T-cell (primary cell): ENCODE results near the gene TUBA4A. TPM values are rescaled to one million over a fixed set of nuclear protein-coding genes. Genes with fewer than 3 reads are reported as not detected.
"Not testable (repeated sequence)": the region's sequence is repeated elsewhere in the genome, so short reads cannot be mapped to it uniquely, and the experiment has no call there.

Experiments
- ATAC-seq, 4 experiments: fragments of 200-7000 bp in 3 of 4; fragments of 150-1000 bp in 1 of 4; cut with Tn5 transposase; replicated peaks in 1 of 4; 1 replicate in 3 of 4; 2 replicates in 1 of 4; pipeline ENCODE4 v1.10.0; 2021; ENCODE audit warnings: moderate library complexity in 3 of 4, mild to moderate bottlenecking in 2 of 4, moderate number of reproducible peaks in 1 of 4
- CTCF ChIA-PET, 2 donors: fragments of 300-600 bp; sonication (Branson Sonifier 250); formaldehyde crosslinking; loops; one replicate each; lab custom pipeline; 2022; ENCODE audit warnings: antibody characterized with exemption in 2 of 2; lab: Charles Lee
- POLR2A ChIA-PET, 2 donors: fragments of 300-600 bp; sonication (Branson Sonifier 250); formaldehyde crosslinking; loops; one replicate each; lab custom pipeline; 2022; ENCODE audit warnings: antibody characterized with exemption in 2 of 2; lab: Charles Lee
- DNase-seq, 35 experiments: peaks; one replicate each; pipeline versions ENCODE4 v3.0.0 to v3.0.0-alpha.2; 2013 to 2023
- H3K27ac ChIP-seq: one replicate; pipeline ENCODE4 v1.5.1; 2013; ENCODE audit warnings: low read length
- H3K27me3 ChIP-seq, 2 experiments: replicated peaks in 1 of 2; 1 replicate in 1 of 2; 2 replicates in 1 of 2; pipeline versions ENCODE4 v1.6.1 to v1.7.0; 2013; ENCODE audit warnings: low read length in 1 of 2, mixed read lengths in 1 of 2; ENCODE audit not compliant: control insufficient read depth in 2 of 2, insufficient read depth in 2 of 2; ENCODE audit errors: extremely low read depth in 1 of 2
- H3K36me3 ChIP-seq, 2 donors: 1 replicate in 1 of 2; 2 replicates in 1 of 2; pipeline versions ENCODE4 v1.6.1 to v1.7.0; 2013; ENCODE audit warnings: low read length in 1 of 2; ENCODE audit not compliant: control insufficient read depth in 2 of 2, insufficient read depth in 1 of 2; ENCODE audit errors: extremely low read depth in 1 of 2
- H3K4me1 ChIP-seq, 2 experiments: 1 replicate in 1 of 2; 2 replicates in 1 of 2; pipeline versions ENCODE4 v1.6.1 to v1.7.0; 2013; ENCODE audit warnings: low read length in 2 of 2, mixed read lengths in 1 of 2; ENCODE audit not compliant: insufficient read depth in 2 of 2, control insufficient read depth in 1 of 2; ENCODE audit errors: extremely low read depth in 1 of 2
- H3K4me3 ChIP-seq, 2 donors: 1 replicate in 1 of 2; 2 replicates in 1 of 2; pipeline versions ENCODE4 v1.5.1 to v1.7.0; 2013; ENCODE audit warnings: mild to moderate bottlenecking in 2 of 2, low read length in 1 of 2, moderate library complexity in 1 of 2; ENCODE audit not compliant: control insufficient read depth in 1 of 2; ENCODE audit errors: extremely low read depth in 1 of 2
- H3K9me3 ChIP-seq: 2 replicates; pipeline ENCODE4 v1.7.0; 2013
- H3K27ac Mint-ChIP-seq, 2 donors: one replicate each; pipeline ENCODE4 v1.8.0; 2020 to 2021; ENCODE audit warnings: mild to moderate bottlenecking in 2 of 2, mixed read lengths in 2 of 2
- H3K27me3 Mint-ChIP-seq, 2 donors: one replicate each; pipeline ENCODE4 v1.8.0; 2021 to 2022; ENCODE audit warnings: mixed read lengths in 2 of 2
- H3K36me3 Mint-ChIP-seq: one replicate; pipeline ENCODE4 v1.8.0; 2021; ENCODE audit warnings: mixed read lengths
- H3K4me1 Mint-ChIP-seq, 3 donors: one replicate each; pipeline ENCODE4 v1.8.0; 2020 to 2022; ENCODE audit warnings: mixed read lengths in 3 of 3, mild to moderate bottlenecking in 1 of 3
- H3K4me3 Mint-ChIP-seq, 3 donors: one replicate each; pipeline ENCODE4 v1.8.0; 2020 to 2022; ENCODE audit warnings: mild to moderate bottlenecking in 3 of 3, mixed read lengths in 3 of 3, moderate library complexity in 3 of 3
- H3K9me3 Mint-ChIP-seq, 3 donors: one replicate each; pipeline ENCODE4 v1.8.0; 2020 to 2022; ENCODE audit warnings: mixed read lengths in 3 of 3
- WGBS: methylation state at CpG from one replicate; pipeline ENCODE4 v1.1.5; 2013; ENCODE audit warnings: missing lambda C conversion rate; ENCODE audit not compliant: insufficient coverage; 5-methylcytosine and 5-hydroxymethylcytosine counted together
- total RNA-seq, 35 experiments: library from RNA in 6 of 35; stranded (reverse) in 6 of 35; fragments of 120-200 nt in 1 of 35; gene quantifications; one replicate each; pipeline versions ENCODE4 v1.2.1 to v1.2.4 and lab custom pipeline; 2013 to 2026

TUBA4A gene
- total RNA-seq, 5 donors from 2014 or later (not counting 1 experiment from before 2014, with no cell fraction given) = 108 to 196 (median 121) TPM

DNA sequence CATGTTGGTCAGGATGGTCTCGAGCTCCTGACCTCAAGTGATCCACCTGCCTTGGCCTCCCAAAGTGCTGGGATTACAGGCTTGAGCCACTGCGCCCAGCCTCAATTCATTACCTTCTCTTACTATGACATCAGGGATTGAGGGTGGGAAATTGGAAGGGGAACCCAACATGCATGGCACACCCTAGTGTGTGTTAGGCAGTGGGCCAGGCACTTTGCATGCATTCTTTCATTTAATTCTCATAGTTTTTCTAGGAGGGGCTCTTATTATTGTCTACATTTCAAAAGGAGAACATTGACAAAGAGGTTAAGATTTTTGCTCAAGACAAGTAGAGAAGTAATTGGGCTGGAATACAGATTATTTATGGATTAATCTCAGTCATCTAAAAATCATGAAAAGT is 14.6 kb upstream of the TUBA4A start:
- H3K9me3 ChIP-seq = no peaks in the 10 kb centered on the region
- H3K27ac ChIP-seq = no peak overlapping the region
- no peaks in the 10 kb centered on the region for H3K4me1 ChIP-seq
- ChIA-PET POLR2A (no interaction called here), CTCF (interaction anchor here in 1 of 2 donors (0.7 kb wide), 1 partner anchor 8 kb away, joined by 13 read pairs; no protein-coding TSS in a partner anchor)
- Mint-ChIP-seq H3K27me3 (no peaks in the 10 kb centered on the region), H3K27ac (no peak overlapping the region), H3K36me3 (no peaks in the 10 kb centered on the region), H3K9me3 (no peaks in the 10 kb centered on the region), H3K4me1 (no peaks in the 10 kb centered on the region), H3K4me3 (no peak overlapping the region)
- no peak for ATAC-seq
- WGBS = no CpG with 5 or more reads among the region's 2 CpGs
- peaks cover 0 to 16% of the 10 kb centered on the region in 2 experiments for H3K27me3 ChIP-seq
- H3K4me3 ChIP-seq = no peak overlapping the region
- H3K36me3 ChIP-seq = no peaks in the 10 kb centered on the region
- no peak for DNase-seq

DNA sequence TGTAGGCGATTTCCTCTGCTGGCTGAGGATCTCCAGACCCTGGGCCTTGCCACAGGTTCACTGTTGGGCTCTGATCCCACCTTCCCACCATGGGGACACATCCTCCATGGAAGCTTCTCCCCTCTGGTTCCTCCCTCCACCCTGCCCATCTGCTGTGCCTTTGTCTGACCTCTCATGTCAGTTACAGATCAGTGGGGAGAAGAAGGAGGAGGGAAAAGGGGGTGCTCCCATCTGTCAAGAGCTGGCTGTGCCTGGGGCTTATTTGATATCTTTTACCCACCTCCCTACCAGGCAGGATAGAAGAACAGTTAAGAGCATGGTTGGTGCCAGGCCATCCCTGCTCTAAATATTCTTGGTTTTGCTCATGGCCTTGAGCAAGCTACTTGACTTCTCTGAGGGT is 13.2 kb upstream of the TUBA4A start:
- no CpG with 5 or more reads among the region's 1 CpG for WGBS
- H3K27ac ChIP-seq = no peak overlapping the region
- no peaks in the 10 kb centered on the region for H3K9me3 ChIP-seq
- Mint-ChIP-seq H3K4me3 (no peak overlapping the region), H3K9me3 (no peaks in the 10 kb centered on the region), H3K27me3 (no peaks in the 10 kb centered on the region), H3K27ac (no peak overlapping the region), H3K4me1 (peaks cover 0 to 1% (median 0%) of the 10 kb centered on the region in 3 donors), H3K36me3 (no peaks in the 10 kb centered on the region)
- no peak for DNase-seq
- no peak for ATAC-seq
- CTCF ChIA-PET = no interaction called here
- H3K4me3 ChIP-seq = no peak overlapping the region
- POLR2A ChIA-PET = no interaction called here
- H3K36me3 ChIP-seq = no peaks in the 10 kb centered on the region
- H3K4me1 ChIP-seq = no peaks in the 10 kb centered on the region
- H3K27me3 ChIP-seq = peaks cover 0 to 14% of the 10 kb centered on the region in 2 experiments

DNA sequence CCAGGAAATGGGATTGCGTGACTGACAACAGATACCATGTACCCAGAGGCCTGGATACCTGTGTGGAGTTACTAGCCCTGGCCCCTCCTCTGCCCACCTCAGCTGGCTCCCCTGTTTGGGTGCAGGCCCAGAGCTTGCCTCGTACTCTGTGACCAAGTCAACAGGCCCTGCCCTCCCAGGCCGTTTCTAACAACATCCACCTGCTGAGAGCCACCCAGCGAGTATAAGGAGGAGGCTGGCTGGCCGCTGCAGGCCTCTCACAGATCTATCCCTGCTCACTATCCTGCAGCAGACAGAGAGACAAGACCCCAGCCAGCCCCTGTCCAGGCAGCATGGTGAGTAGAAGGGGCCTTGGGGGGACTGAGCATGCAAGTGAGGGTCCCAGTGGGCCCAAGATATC is 12.5 kb upstream of the TUBA4A start:
- no peaks in the 10 kb centered on the region for H3K4me1 ChIP-seq
- no peak overlapping the region for H3K4me3 ChIP-seq
- no peak for ATAC-seq
- CTCF ChIA-PET = interaction anchor here in 1 of 2 donors (0.7 kb wide), 1 partner anchor 61 kb away, joined by 3 read pairs; no protein-coding TSS in a partner anchor
- Mint-ChIP-seq H3K4me1 (peaks cover 0 to 8% (median 0%) of the 10 kb centered on the region in 3 donors), H3K27me3 (no peaks in the 10 kb centered on the region), H3K9me3 (no peaks in the 10 kb centered on the region), H3K36me3 (no peaks in the 10 kb centered on the region), H3K27ac (no peak overlapping the region), H3K4me3 (no peak overlapping the region)
- POLR2A ChIA-PET = no interaction called here
- 68% methylated on average over 2 of the region's 5 CpGs for WGBS
- no peaks in the 10 kb centered on the region for H3K9me3 ChIP-seq
- H3K27ac ChIP-seq = no peak overlapping the region
- peaks cover 0 to 10% of the 10 kb centered on the region in 2 experiments for H3K27me3 ChIP-seq
- H3K36me3 ChIP-seq = no peaks in the 10 kb centered on the region
- no peak for DNase-seq

DNA sequence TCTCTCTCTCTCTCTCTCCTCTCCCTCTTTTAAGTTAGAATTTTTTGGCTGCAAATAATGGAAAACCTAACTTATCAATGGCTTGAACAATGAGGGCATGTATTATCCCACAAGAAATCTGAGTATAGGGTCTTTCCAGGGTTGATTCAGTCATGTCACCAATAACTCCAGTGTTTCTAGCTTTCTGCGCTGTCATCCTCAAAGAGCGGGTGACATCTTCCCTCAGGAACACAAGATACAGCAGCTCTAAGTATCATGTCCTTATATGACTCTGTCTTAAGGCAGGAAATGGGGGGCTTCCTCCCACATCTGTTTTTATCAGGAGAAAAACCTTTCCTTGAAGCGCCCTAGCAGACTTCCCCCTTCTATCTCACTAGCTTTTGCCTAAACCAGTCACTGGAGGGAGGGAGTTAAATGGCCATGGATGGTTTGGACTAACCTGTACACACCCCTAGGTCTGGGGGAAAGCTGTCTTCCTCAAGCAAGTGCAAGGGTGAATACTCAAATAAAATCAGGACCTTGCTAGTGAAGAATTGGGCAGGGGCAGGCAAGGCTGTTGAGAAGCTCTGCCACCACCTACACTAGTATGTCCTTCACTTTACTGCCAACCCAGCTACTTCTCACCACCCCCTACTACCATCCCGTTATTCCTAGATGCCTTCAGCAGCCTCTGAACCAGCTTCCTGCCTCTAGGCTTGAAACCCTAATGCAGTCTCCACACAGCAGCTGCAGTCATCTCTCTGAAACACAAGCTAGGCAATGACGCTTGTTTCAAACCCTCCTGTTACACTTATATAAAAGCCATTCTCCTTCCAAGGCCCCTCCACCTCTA is 7.5 kb upstream of the TUBA4A start:
- H3K27me3 ChIP-seq = no peaks in the 10 kb centered on the region
- no peaks in the 10 kb centered on the region for H3K4me1 ChIP-seq
- Mint-ChIP-seq H3K27me3 (peaks cover 3 to 7% of the 10 kb centered on the region in 2 donors), H3K9me3 (no peaks in the 10 kb centered on the region), H3K27ac (no peak overlapping the region), H3K4me1 (peaks cover 0 to 12% (median 3%) of the 10 kb centered on the region in 3 donors), H3K4me3 (no peak overlapping the region), H3K36me3 (no peaks in the 10 kb centered on the region)
- WGBS = 70% methylated on average over 2 of the region's 5 CpGs
- no peak overlapping the region for H3K4me3 ChIP-seq
- CTCF ChIA-PET = interaction anchor here in 1 of 2 donors (0.5 to 1.3 kb wide), 2 partner anchors 34 to 968 kb away, joined by 3 to 4 read pairs; no protein-coding TSS in a partner anchor
- H3K36me3 ChIP-seq = no peaks in the 10 kb centered on the region
- H3K9me3 ChIP-seq = no peaks in the 10 kb centered on the region
- ATAC-seq (no peak), DNase-seq (no peak)
- POLR2A ChIA-PET = interaction anchor here in 1 of 2 donors (0.6 to 1.4 kb wide), 4 partner anchors 11 to 957 kb away, joined by 3 to 6 read pairs (median 3); no protein-coding TSS in a partner anchor
- no peak overlapping the region for H3K27ac ChIP-seq

DNA sequence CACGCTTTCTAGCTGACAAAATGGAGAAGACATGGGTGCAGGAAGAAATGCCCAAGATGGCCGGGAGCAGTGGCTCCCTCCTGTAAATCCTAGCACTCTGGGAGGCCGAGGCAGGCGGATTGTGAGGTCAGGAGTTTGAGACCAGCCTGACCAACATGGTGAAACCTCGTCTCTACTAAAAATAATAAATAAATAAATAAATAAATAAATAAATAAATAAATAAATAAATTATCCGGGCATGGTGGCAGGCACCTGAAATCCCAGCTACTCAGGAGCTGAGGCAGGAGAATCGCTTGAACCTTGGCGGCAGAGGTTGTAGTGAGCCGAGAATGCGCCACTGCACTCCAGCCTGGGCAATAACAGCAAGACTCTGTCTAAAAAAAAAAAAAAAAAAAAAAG is 5.2 kb upstream of the TUBA4A start:
- WGBS = 93% methylated on average over 3 of the region's 10 CpGs
- not testable (repeated sequence) for H3K36me3 Mint-ChIP-seq, H3K27ac ChIP-seq, H3K9me3 ChIP-seq, H3K27me3 Mint-ChIP-seq, ATAC-seq, H3K4me3 Mint-ChIP-seq, DNase-seq, H3K9me3 Mint-ChIP-seq, H3K27me3 ChIP-seq, H3K4me3 ChIP-seq, H3K36me3 ChIP-seq, H3K27ac Mint-ChIP-seq
- H3K4me1 ChIP-seq = peaks cover 0 to 12% of the 10 kb centered on the region in 2 experiments
- ChIA-PET POLR2A (interaction anchor here in 1 of 2 donors (0.7 kb wide), 1 partner anchor 208 kb away, joined by 4 read pairs; no protein-coding TSS in a partner anchor), CTCF (interaction anchor here (0.6 to 1.1 kb wide), 8 partner anchors 9 to 796 kb away, joined by 3 to 7 read pairs (median 3); partner anchors contain the start of genes BCS1L (in 1 of the 2), DNAJB2 (in 1 of the 2) and ZNF142 (in 1 of the 2))
- H3K4me1 Mint-ChIP-seq = peaks cover 11 to 20% (median 14%) of the 10 kb centered on the region in 3 donors

DNA sequence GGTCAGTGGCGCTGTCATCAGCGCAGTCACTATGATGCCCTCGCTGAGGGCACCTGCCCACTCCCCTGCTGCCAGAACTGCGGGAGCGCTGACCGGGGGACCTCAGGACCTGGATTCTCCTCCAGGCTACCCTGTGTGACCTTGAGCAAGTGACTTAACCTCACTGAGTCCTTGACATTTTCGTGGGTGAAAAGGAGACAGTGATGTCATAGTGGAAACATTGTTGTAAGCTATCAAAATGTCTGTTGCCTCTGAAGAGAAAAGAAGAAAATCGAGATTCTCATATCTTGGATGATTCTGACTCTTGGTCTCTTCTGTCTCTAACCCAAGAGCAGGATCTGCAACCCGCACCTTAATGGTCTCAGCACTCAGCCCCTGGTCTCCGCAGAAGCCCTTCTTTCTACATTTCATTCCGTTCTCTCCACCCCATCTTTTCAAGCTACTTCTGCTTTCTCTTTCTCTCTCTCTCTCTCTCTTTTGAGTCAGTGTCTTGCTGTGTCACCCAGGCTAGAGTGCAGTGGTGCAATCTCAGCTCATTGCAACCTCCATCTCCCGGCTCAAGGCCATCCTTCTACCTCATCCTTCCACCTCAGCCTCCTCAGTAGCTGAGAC is 978 bp upstream of the TUBA4A start:
- Mint-ChIP-seq H3K36me3 (peaks cover 24% of the 10 kb centered on the region), H3K27ac (peak overlapping the region; percentile 88 to 98), H3K4me3 (peak overlapping the region; percentile 75 to 96 (median 83)), H3K9me3 (no peaks in the 10 kb centered on the region), H3K27me3 (peaks cover 1 to 3% of the 10 kb centered on the region in 2 donors), H3K4me1 (peaks cover 40 to 41% (median 41%) of the 10 kb centered on the region in 3 donors)
- H3K27ac ChIP-seq = peak overlapping the region; percentile 94
- 10% methylated on average over 6 of the region's 12 CpGs for WGBS
- ChIA-PET CTCF (interaction anchor here (0.6 to 2.7 kb wide), 18 partner anchors 8 to 78 kb away, joined by 3 to 38 read pairs (median 5); partner anchors contain the start of genes ANKZF1 (in 1 of the 2), ATG9A (in 1 of the 2), CNPPD1 (in 1 of the 2) and DNAJB2 (in 1 of the 2)), POLR2A (interaction anchor here (0.6 to 2.7 kb wide), 10 partner anchors 10 to 968 kb away, joined by 3 to 32 read pairs (median 7); partner anchors contain the start of genes GLB1L (in 2 of the 2), STK16 (in 2 of the 2), ANKZF1 (in 1 of the 2) and ATG9A (in 1 of the 2))
- peaks cover 20 to 40% of the 10 kb centered on the region in 2 experiments for H3K4me1 ChIP-seq
- H3K9me3 ChIP-seq = no peaks in the 10 kb centered on the region
- ATAC-seq (peak; percentile 18 to 33 (median 21)), DNase-seq (peak in 19 of 35 experiments; percentile 17 to 72 (median 36))
- H3K27me3 ChIP-seq = no peaks in the 10 kb centered on the region
- H3K4me3 ChIP-seq = peak overlapping the region; percentile 95 to 99
- H3K36me3 ChIP-seq = peaks cover 13 to 25% of the 10 kb centered on the region in 2 donors
